Neural crest cell (in vitro differentiated cells): ENCODE results near the gene PPIF. TPM values are rescaled to one million over a fixed set of nuclear protein-coding genes. Genes with fewer than 3 reads are reported as not detected.

ENCODE experiments used
- DNase-seq: peaks from one replicate; pipeline ENCODE4 v3.0.0; 2021; ENCODE audit warnings: low read depth, mixed read lengths, low spot score
- H3K27ac Mint-ChIP-seq: one replicate; pipeline ENCODE4 v1.8.0; 2021; ENCODE audit warnings: mild to moderate bottlenecking, mixed read lengths; ENCODE audit not compliant: unreplicated experiment
- H3K27me3 Mint-ChIP-seq: 2 replicates; pipeline ENCODE4 v1.8.0; 2021; ENCODE audit warnings: low read depth, mild to moderate bottlenecking, mixed read lengths
- H3K36me3 Mint-ChIP-seq: 2 replicates; pipeline ENCODE4 v1.8.0; 2021; ENCODE audit warnings: low read depth, mild to moderate bottlenecking, mixed read lengths
- H3K4me1 Mint-ChIP-seq: 2 replicates; pipeline ENCODE4 v1.8.0; 2021; ENCODE audit warnings: mixed read lengths
- H3K4me3 Mint-ChIP-seq: one replicate; pipeline ENCODE4 v1.8.0; 2021; ENCODE audit warnings: mild to moderate bottlenecking, mixed read lengths
- H3K9me3 Mint-ChIP-seq: 2 replicates; pipeline ENCODE4 v1.8.0; 2021; ENCODE audit warnings: mixed read lengths
- CTCF ChIP-seq: fragments of 200-600 bp; sonication (generic); conservative IDR thresholded peaks from 2 replicates; pipeline ENCODE4 v1.5.0; 2021; ENCODE audit warnings: antibody characterized with exemption, mild to moderate bottlenecking
- total RNA-seq: library from RNA; stranded (reverse); gene quantifications from 2 replicates; pipeline ENCODE4 v1.2.1, GENCODE V29; 2021

Gene PPIF
- total RNA-seq, 1 donor from 2014 or later, result 76.8 TPM

- no peaks in the 10 kb centered on the region for H3K9me3 Mint-ChIP-seq
- H3K4me1 Mint-ChIP-seq, result peaks cover 59% of the 10 kb centered on the region
- H3K27me3 Mint-ChIP-seq, result no peaks in the 10 kb centered on the region
- peaks cover 4% of the 10 kb centered on the region for H3K36me3 Mint-ChIP-seq
- TF ChIP-seq CTCF, result no peak
- no peak overlapping the region for H3K4me3 Mint-ChIP-seq
- no peak overlapping the region for H3K27ac Mint-ChIP-seq
- no peak for DNase-seq
These were observed 49.8 kb downstream of the PPIF start for GRCh38 chr10:79397051-79397450.

GRCh38 chr10:79397575-79398303, 50.5 kb downstream of the PPIF start:
- Mint-ChIP-seq H3K9me3 (no peaks in the 10 kb centered on the region), H3K4me3 (no peak overlapping the region)

GRCh38 chr10:79398642-79399041, 51.4 kb downstream of the PPIF start:
- peaks cover 4% of the 10 kb centered on the region for H3K36me3 Mint-ChIP-seq
- H3K27ac Mint-ChIP-seq, result no peak overlapping the region
- H3K9me3 Mint-ChIP-seq, result no peaks in the 10 kb centered on the region
- no peak for DNase-seq
- H3K27me3 Mint-ChIP-seq, result no peaks in the 10 kb centered on the region
- no peak overlapping the region for H3K4me3 Mint-ChIP-seq
- no peak for TF ChIP-seq CTCF
- peaks cover 68% of the 10 kb centered on the region for H3K4me1 Mint-ChIP-seq

More at GRCh38 chr10:79397575-79398303, 50.5 kb downstream of the PPIF start:
- Mint-ChIP-seq H3K36me3 (peaks cover 4% of the 10 kb centered on the region), H3K27me3 (no peaks in the 10 kb centered on the region), H3K4me1 (peaks cover 59% of the 10 kb centered on the region), H3K27ac (peak overlapping the region; percentile 91)
- TF ChIP-seq CTCF, result no peak
- no peak for DNase-seq

- Mint-ChIP-seq H3K36me3 (peaks cover 4% of the 10 kb centered on the region), H3K4me3 (peak overlapping the region; percentile 69), H3K27ac (peak overlapping the region; percentile 96)
These were observed 52.1 kb downstream of the PPIF start for GRCh38 chr10:79399223-79399831.

More at GRCh38 chr10:79399223-79399831, 52.1 kb downstream of the PPIF start:
- H3K4me1 Mint-ChIP-seq, result peaks cover 75% of the 10 kb centered on the region
- peak; percentile 44 for DNase-seq
- no peaks in the 10 kb centered on the region for H3K27me3 Mint-ChIP-seq
- H3K9me3 Mint-ChIP-seq, result no peaks in the 10 kb centered on the region
- no peak for TF ChIP-seq CTCF
